Bronchial epithelial cell (primary cell): Measurements from ENCODE around the gene SOX13. TPM values are rescaled to one million over a fixed set of nuclear protein-coding genes. Genes with fewer than 3 reads are reported as not detected.

ENCODE experiments used
- DNase-seq: peaks from one replicate; pipeline ENCODE4 v3.0.0-alpha.2; 2010; ENCODE audit warnings: low read depth
- FAIRE-seq: peaks from 2 replicates; lab custom pipeline; 2011; peaks lifted over from hg19 to GRCh38; lab: Jason Lieb, UNC
- H3K27me3 ChIP-seq: 2 replicates; pipeline ENCODE4 v1.5.1; 2011; ENCODE audit warnings: low read length; ENCODE audit not compliant: control insufficient read depth, insufficient read depth
- H3K36me3 ChIP-seq: 2 replicates; pipeline ENCODE4 v1.5.1; 2011; ENCODE audit warnings: low read length; ENCODE audit not compliant: control insufficient read depth, insufficient read depth
- H3K4me3 ChIP-seq: 2 replicates; pipeline ENCODE4 v1.5.1; 2011; ENCODE audit warnings: mild to moderate bottlenecking, low read depth, low read length, control low read depth
- total RNA-seq: library from RNA; depleted of rRNA; stranded (reverse); fragments of >200 nt; gene quantifications from 2 replicates; pipeline ENCODE4 v1.2.1, GENCODE V29; 2014
- TF ChIP-seq, protein P1 (sequence below): IDR thresholded peaks from 2 replicates; pipeline ENCODE4 v1.5.1; 2011; ENCODE audit warnings: mild to moderate bottlenecking, moderate library complexity, low read length, control low read depth, inconsistent platforms; ENCODE audit not compliant: insufficient read depth, severe bottlenecking

SOX13 gene
- total RNA-seq, 1 donor from 2014 or later = 3.2 TPM

GRCh38 chr1:204147406-204148383, 74.8 kb downstream of the SOX13 start:
- FAIRE-seq (peak; percentile 92), DNase-seq (no peak)
- Histone ChIP-seq H3K4me3 (no peak overlapping the region), H3K27me3 (no peaks in the 10 kb centered on the region), H3K36me3 (peaks cover 5% of the 10 kb centered on the region)
- TF ChIP-seq, protein P1, sequence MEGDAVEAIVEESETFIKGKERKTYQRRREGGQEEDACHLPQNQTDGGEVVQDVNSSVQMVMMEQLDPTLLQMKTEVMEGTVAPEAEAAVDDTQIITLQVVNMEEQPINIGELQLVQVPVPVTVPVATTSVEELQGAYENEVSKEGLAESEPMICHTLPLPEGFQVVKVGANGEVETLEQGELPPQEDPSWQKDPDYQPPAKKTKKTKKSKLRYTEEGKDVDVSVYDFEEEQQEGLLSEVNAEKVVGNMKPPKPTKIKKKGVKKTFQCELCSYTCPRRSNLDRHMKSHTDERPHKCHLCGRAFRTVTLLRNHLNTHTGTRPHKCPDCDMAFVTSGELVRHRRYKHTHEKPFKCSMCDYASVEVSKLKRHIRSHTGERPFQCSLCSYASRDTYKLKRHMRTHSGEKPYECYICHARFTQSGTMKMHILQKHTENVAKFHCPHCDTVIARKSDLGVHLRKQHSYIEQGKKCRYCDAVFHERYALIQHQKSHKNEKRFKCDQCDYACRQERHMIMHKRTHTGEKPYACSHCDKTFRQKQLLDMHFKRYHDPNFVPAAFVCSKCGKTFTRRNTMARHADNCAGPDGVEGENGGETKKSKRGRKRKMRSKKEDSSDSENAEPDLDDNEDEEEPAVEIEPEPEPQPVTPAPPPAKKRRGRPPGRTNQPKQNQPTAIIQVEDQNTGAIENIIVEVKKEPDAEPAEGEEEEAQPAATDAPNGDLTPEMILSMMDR = no peak

DNA sequence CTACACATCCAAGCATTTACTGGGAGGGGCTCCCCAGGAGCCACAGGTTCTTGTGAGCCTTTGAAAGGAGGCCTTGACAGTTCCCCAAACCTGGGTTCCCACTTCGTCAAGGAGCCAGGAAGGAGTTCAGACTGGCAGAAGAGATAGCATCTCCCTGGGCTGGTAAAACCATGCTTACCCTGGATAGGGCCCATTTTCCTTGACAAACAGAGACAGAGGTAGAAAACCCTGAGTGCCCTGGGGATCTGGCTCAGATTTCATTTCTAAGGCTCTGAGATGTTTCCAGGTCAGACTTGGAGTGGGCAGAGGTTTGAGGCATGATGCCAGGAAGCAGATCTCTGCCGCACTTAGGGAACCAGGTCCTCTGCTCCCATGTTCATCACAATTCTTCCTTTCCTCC, 76.2 kb downstream of the SOX13 start:
- FAIRE-seq = no peak
- H3K36me3 ChIP-seq = peaks cover 4% of the 10 kb centered on the region
- TF ChIP-seq, protein P1 = no peak
- H3K27me3 ChIP-seq = no peaks in the 10 kb centered on the region
- no peak for DNase-seq
- H3K4me3 ChIP-seq = no peak overlapping the region

DNA sequence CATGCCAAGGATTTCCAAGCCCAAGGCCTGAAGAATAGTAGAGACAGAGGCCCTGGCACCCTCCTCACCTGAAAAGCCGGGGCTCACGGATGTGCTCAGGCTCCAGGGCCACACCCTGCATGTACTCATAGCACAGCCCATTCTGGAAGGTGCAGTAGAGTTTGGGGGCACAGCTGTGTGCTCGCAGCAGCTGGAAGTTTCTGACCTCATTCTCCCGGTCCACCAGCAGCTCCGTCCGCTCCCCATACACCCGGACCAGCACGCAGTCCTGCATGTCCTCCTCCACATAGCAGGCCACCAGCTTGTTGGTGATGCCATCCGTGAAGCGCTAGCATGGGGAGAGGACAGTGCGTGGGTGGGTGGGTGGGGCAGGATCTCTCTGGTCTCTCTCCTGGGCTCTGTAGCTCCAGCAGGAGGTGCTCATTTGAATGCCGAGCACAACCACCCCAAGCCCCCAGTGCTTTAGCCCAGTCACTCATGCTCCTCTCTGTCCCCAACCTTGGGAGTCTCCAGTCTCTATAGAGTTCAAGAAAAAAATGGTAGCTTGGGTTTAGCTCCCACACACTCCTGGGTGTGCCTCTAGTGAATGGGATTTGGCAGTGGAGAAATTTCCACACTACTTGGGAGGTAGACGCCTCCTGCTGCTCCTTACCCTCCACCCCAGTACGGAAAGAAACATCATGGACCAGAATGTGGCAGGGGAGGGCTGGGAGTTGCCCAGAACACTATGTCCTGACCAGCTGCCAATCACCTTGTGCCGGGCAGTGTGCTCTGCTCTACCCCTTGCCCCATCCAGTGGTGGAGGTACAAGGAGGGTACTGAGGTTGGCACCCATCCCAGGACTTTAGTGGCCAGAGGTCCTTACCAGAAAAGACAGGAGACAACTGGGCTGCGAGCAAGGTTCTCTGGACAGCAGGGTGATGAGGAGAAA, 77.0 kb downstream of the SOX13 start:
- TF ChIP-seq, protein P1 = no peak
- FAIRE-seq = no peak
- Histone ChIP-seq H3K36me3 (peaks cover 4% of the 10 kb centered on the region), H3K27me3 (no peaks in the 10 kb centered on the region), H3K4me3 (no peak overlapping the region)
- no peak for DNase-seq

GRCh38 chr1:204150702-204151551, 78.0 kb downstream of the SOX13 start:
- FAIRE-seq = no peak
- peak overlapping the region; percentile 59 for H3K4me3 ChIP-seq
- H3K36me3 ChIP-seq = no peaks in the 10 kb centered on the region
- DNase-seq = no peak
- TF ChIP-seq, protein P1 = peak; percentile 9
- no peaks in the 10 kb centered on the region for H3K27me3 ChIP-seq
